Activated T-cell treated with anti-CD3 and anti-CD28 coated beads for 1 hour (primary cell): ENCODE data around the gene KLK13.

Experiments
- DNase-seq: peaks from one replicate; pipeline ENCODE4 v3.0.0-alpha.2; 2020; ENCODE audit warnings: low read depth

Gene KLK13

GRCh38 chr19:51091895-51092873 lies 27.3 kb upstream of the KLK13 start:
- no peak for DNase-seq

- DNase-seq: no peak
Measured at GRCh38 chr19:51091126-51091525, 26.2 kb upstream of the KLK13 start.

- DNase-seq: no peak
Measured at GRCh38 chr19:51090471-51090870, 25.6 kb upstream of the KLK13 start.

GRCh38 chr19:51089786-51090185 lies 24.9 kb upstream of the KLK13 start:
- DNase-seq: no peak

GRCh38 chr19:51086153-51086850 lies 21.4 kb upstream of the KLK13 start:
- DNase-seq: no peak

DNA sequence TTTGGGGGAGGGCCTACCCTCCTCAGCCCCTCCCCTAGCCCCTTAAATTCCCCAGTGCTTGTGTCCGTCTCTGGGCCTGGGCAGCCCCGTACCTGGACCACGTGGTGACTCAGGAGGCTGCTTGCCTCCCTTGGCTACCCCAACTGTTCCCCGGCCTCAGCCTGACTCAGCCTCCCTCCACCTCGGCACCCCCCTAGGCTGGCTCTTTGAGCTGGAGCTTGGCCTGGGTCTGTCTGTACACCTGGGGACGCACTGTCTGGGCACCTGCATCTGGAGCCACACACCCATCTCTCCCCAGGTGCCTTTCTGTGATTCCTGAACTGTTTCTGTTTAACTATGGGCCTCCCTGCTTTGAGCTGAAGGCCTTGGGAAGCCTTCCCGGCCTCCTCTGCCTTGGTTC lies 19.6 kb upstream of the KLK13 start:
- DNase-seq: no peak

GRCh38 chr19:51083783-51084182 lies 18.9 kb upstream of the KLK13 start:
- DNase-seq: no peak

DNA sequence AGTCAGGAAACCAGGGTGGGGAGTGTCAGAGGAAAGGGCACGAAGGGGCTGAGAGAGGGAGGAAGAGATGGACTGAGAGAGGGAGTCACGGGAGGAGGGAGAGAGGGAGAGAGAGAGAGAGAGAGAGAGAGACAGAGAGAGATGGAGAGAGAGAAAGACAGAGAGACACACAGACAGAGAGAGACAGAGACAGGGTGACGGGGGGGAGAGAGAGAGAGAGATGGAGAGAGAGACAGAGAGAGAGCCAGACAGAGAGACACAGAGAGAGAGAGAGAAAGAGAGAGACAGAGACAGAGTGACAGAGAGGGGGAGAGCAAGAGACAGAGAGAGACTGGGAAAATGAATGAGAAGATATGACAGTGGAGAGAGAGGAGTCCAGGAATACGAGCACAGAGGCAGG lies 18.3 kb upstream of the KLK13 start:
- DNase-seq: no peak

DNA sequence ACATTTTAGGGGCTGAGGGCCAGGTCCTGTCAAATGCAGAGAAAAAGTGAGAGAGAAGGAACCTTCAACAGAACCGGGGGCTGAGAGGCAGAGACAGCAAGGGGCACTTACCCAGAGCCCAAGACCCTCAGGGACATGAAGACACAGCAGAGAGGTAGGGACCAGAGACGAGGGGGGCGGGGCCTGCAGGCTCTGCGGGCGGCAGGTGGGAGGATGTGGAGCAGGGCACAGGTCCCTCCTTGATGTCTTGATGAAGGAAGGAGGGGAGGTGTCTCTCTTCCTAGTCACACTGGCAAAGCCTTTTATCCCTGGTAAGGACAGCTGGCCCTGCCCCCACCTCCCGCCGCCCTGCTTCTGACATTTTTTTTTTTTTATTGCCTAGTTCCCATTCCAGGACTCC lies 17.7 kb upstream of the KLK13 start, which contains the start of gene KLK14:
Gene KLK14 (minus strand): TSS at position 277 of the 400 bp plus-strand sequence. CDS start 273 bp downstream, at position 4.
- no peak for DNase-seq

DNA sequence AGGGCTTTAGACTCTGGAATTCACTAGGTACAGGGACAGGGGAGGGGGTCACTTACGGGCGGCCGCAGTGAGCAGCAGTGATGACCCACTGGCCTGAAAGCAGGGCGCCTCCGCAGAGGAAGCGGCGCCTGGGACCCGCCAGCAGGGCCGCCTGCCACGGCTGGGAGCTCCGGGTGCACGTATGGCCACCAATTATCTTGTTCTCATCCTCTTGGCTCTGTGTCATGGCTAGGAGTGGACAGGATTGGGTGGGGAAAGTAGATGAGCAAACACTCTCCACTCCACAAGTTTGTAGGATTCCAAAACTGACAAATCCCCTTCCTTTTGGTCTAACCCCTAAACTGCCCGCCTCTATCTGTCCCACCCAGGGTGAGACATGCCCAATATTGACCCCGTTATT lies 16.6 kb upstream of the KLK13 start:
- DNase-seq: no peak

DNA sequence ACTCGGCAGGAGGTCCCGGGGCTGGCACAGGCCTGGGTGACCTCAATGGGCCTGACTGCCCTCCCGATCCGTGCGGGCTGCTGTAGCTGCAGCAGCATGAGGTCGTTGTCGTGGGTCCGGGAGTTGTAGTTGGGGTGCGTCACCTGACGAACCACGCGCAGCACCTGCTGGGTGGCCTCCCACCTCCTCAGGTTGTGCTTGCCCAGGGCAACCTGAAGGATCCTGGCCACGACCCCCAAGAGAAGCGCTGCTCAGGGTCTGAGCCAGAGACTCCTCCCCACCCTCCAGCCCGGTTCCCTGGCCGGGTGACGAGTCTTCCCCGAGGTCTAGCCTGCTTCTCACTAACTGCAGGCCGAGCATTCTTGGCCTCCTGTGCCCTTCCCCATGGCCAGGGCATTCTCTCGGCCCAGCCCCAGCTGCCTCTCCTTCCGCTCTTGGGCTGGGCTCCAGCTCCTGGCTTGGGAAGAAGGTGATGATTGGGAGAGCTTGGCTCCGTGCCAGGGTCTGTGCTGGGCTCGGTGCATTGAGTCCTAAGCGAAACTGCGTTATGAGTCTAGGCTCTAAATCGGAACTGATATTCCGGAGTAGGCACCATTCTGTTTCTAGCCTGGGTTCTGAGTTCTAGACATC lies 14.7 kb upstream of the KLK13 start:
- no peak for DNase-seq

- no peak for DNase-seq
Measured at GRCh38 chr19:51078731-51079130, 13.8 kb upstream of the KLK13 start.

- no peak for DNase-seq
Measured at GRCh38 chr19:51078104-51078503, 13.2 kb upstream of the KLK13 start.

DNA sequence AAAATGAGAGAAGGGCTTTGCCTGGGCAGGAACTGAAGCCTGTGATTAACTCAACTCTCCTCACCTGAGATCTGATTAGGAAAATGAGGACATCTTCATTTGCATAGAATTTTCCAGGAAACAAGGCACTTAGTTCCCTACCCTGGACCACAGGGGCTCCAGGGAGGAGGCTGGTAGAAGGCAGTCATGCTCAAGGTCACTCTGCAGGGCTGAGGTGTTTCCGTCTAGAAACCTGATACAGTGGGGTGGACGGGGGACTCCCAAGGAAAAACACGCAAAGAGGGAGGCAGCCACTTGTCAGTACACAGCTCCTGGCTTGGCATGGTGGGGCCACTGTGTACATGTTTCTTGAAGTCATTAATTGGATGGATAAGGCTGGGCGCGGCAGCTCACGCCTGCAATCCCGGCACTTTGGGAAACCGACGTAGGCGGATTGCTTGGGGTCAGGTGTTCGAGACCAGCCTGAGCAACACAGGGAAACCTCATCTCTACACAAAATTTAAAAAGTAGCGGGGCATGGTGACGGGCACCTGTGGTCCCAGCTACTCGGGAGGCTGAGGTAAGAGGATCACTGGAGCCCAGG lies 11.8 kb upstream of the KLK13 start:
- no peak for DNase-seq

DNA sequence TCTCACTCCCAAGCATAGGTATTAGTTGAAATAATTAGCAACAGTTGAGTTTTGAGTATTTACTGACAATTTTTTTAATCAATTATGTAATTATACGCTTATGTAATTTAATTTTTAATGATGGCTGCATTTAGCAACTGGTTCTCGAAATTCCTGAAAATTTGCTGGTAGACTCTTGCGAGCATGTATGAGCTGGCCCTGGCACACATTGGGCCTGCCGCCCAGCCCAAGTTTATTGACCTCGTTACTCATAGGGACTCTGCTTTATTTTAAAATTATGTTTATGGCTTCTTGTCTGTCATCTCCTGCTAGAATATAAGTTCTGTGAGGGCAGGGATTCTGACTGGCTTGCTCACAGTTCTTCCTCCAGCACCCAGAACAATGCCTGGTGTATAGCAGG lies 11.1 kb upstream of the KLK13 start:
- DNase-seq: no peak

- no peak for DNase-seq
Measured at GRCh38 chr19:51071095-51071405, 6.2 kb upstream of the KLK13 start.

- no peak for DNase-seq
Measured at GRCh38 chr19:51070334-51071094, 5.6 kb upstream of the KLK13 start.

DNA sequence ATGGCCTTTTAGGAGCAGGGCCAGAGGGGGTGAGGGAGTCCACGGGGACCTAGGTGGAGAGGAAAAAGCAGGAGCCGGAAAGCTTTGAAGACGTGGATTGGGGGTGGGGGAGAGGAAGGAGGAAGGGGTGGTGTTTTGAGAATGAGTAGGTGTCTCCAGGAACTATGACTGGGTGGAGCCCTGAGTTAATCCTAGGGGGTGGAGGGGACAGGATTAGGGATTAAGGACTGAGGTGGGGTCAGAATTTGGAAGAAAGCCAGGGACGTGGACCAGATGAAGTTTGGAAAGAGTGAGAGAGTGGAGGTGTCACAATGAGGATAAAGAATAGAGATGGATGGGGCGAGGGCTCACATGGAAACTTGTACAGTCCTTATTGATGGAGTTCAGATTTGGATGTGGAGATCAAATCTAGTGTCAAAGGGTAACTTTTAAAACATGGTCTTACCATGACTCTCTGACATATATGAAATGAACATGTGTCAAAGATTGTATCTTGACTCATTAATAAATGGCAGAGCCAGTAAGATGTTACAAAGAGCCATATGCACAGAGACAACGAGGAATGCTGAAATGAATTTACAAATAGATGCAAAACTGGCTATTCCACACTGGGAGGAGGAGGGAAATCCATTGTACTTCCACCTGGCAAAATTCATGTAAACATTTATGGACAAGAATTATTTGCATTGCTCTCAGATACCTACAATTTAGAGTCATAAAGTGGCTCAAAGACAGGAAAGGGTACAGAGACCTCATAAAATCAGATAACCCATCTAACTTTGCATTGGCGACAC lies 1.7 kb upstream of the KLK13 start:
- DNase-seq: no peak

- DNase-seq: no peak
Measured at GRCh38 chr19:51065221-51065960, 499 bp upstream of the KLK13 start.

GRCh38 chr19:51063664-51064063 lies 1.2 kb downstream of the KLK13 start:
- no peak for DNase-seq
